ENCODE measurements around the gene CLEC20A.

DNA sequence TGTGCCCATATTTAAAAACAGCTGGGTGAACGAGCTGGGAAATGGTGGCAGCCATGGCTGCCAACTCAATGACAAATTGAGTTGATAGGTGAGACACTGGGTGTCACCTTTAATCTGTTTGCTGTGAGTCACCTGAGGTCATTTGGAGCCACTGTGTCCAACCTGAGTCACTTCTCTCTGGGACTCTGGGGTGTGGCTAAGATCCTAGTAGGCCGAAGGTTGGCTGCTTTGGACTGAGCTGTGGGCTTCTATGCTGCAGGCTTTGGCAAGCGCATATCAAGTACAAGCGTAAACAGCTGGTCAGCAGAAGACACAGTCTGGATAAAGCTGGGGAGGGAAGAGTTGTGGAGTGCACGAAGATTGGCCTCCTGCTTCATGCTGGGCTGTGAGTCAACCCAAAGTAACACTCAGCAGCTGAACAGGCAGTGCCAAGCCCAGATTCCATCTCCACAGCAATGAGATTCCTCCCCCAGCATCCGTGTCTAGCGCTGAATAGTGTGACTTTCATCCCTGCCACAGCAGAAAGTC is 40.1 kb upstream of the CLEC20A start:
- TF ChIP-seq, protein P1, sequence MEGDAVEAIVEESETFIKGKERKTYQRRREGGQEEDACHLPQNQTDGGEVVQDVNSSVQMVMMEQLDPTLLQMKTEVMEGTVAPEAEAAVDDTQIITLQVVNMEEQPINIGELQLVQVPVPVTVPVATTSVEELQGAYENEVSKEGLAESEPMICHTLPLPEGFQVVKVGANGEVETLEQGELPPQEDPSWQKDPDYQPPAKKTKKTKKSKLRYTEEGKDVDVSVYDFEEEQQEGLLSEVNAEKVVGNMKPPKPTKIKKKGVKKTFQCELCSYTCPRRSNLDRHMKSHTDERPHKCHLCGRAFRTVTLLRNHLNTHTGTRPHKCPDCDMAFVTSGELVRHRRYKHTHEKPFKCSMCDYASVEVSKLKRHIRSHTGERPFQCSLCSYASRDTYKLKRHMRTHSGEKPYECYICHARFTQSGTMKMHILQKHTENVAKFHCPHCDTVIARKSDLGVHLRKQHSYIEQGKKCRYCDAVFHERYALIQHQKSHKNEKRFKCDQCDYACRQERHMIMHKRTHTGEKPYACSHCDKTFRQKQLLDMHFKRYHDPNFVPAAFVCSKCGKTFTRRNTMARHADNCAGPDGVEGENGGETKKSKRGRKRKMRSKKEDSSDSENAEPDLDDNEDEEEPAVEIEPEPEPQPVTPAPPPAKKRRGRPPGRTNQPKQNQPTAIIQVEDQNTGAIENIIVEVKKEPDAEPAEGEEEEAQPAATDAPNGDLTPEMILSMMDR (tag by site-specific recombination; IDR thresholded peaks at IDR 0.05) = no peak
- TF ChIP-seq SP2 (tag by site-specific recombination; IDR thresholded peaks at IDR 0.05) (no peak), KLF7 (tag by site-specific recombination; IDR thresholded peaks at IDR 0.05; ENCODE audit: borderline replicate concordance) (no peak), ZNF155 (tag by site-specific recombination; IDR thresholded peaks at IDR 0.05) (no peak), REST (tag by site-specific recombination; IDR thresholded peaks at IDR 0.05) (no peak), ZNF121 (tag by site-specific recombination; IDR thresholded peaks at IDR 0.05) (no peak), KLF17 (tag by site-specific recombination; IDR thresholded peaks at IDR 0.05) (no peak), ZNF585B (tag by site-specific recombination; IDR thresholded peaks at IDR 0.05) (no peak), TCF7L2 (IDR thresholded peaks at IDR 0.05; ENCODE audit: borderline replicate concordance, low read depth, low read length) (no peak)
- TF ChIP-seq, protein P2, sequence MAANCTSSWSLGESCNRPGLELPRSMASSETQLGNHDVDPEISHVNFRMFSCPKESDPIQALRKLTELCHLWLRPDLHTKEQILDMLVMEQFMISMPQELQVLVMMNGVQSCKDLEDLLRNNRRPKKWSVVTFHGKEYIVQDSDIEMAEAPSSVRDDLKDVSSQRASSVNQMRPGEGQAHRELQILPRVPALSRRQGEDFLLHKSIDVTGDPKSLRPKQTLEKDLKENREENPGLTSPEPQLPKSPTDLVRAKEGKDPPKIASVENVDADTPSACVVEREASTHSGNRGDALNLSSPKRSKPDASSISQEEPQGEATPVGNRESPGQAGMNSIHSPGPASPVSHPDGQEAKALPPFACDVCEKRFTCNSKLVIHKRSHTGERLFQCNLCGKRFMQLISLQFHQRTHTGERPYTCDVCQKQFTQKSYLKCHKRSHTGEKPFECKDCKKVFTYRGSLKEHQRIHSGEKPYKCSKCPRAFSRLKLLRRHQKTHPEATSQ (tag by site-specific recombination; IDR thresholded peaks at IDR 0.05) = no peak
- TF ChIP-seq, protein P3, sequence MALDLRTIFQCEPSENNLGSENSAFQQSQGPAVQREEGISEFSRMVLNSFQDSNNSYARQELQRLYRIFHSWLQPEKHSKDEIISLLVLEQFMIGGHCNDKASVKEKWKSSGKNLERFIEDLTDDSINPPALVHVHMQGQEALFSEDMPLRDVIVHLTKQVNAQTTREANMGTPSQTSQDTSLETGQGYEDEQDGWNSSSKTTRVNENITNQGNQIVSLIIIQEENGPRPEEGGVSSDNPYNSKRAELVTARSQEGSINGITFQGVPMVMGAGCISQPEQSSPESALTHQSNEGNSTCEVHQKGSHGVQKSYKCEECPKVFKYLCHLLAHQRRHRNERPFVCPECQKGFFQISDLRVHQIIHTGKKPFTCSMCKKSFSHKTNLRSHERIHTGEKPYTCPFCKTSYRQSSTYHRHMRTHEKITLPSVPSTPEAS (tag by site-specific recombination; IDR thresholded peaks at IDR 0.05) = no peak
- TF ChIP-seq, protein P4, sequence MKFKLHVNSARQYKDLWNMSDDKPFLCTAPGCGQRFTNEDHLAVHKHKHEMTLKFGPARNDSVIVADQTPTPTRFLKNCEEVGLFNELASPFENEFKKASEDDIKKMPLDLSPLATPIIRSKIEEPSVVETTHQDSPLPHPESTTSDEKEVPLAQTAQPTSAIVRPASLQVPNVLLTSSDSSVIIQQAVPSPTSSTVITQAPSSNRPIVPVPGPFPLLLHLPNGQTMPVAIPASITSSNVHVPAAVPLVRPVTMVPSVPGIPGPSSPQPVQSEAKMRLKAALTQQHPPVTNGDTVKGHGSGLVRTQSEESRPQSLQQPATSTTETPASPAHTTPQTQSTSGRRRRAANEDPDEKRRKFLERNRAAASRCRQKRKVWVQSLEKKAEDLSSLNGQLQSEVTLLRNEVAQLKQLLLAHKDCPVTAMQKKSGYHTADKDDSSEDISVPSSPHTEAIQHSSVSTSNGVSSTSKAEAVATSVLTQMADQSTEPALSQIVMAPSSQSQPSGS (tag by site-specific recombination; IDR thresholded peaks at IDR 0.05; ENCODE audit: low read depth) = no peak
